ENCODE measurements around the gene PPP2R2B.

Gene PPP2R2B

DNA sequence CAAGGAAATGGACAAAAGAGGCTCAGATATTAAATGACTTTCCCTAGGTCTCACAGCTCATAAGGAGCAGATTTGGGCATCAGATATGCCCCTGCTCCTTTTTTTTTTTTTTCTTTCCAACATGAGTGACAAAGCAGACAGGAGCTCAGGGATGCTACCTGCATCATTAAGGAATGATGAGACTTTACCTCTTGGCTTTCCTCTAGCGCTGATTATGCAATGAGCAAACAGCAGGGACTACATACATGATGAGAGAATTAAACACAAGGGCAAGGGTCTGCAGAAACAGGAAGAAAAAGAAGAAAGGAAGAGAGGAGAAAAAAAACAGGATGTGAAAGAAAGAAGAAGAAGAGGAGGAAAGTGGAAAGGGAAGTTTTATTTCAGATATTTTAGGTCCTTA lies 179.9 kb downstream of the PPP2R2B start:
- DNase-seq (ENCODE audit: low spot score in 2 of 2), result no peak
- H3K4me1 ChIP-seq, result peaks cover 13% of the 10 kb centered on the region
- H3K36me3 ChIP-seq (replicated peaks), result no peaks in the 10 kb centered on the region
- H3K27me3 ChIP-seq (ENCODE audit: low read depth), result no peaks in the 10 kb centered on the region
- no peak overlapping the region for H3K4me3 ChIP-seq
- H3K9me3 ChIP-seq, result no peaks in the 10 kb centered on the region
- in situ Hi-C loops (cut with MboI; ENCODE audit: low sequenced_read_pairs), result no loop called here

DNA sequence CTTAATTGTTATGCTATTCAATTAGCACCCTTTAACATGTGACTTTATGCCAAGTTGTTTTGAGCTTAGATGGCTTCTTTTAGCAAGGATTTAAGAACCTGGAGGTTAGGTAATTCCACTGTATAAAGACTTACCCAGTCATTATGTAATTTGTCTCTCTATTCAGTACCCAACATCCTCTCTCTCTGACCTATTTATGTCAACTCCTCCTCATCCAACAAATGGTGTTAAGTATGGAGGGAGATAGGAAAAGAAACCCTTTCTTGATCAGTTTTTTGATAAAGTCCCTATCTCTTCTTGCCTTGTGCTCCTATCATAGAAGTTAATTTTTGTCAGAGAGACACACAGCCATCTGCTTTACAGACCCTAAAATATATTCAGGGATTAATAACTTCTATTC lies 181.3 kb downstream of the PPP2R2B start:
- Histone ChIP-seq H3K4me1 (peaks cover 13% of the 10 kb centered on the region), H3K27me3 (ENCODE audit: low read depth) (no peaks in the 10 kb centered on the region), H3K4me3 (no peak overlapping the region), H3K36me3 (replicated peaks) (no peaks in the 10 kb centered on the region), H3K9me3 (no peaks in the 10 kb centered on the region)
- no peak for DNase-seq (ENCODE audit: low spot score in 2 of 2)
- in situ Hi-C loops (cut with MboI; ENCODE audit: low sequenced_read_pairs), result no loop called here

DNA sequence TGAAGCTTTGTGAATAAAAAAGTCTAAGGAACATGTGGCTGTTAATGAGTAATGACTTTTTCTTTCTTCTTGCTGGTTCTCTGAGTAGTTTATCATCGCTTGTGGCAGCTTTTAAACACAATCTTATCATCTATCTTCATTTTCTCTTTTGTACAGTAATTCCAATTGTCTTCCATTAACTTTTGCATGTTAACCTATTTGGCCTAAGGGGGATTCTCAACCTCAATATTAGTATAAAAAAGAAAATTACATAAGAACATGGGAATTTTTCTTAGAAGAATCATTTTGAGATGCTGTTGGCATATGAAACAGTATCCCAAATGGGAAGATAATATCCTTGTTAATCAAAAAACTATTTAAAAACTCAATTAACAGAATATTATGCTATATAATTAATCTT lies 182.9 kb downstream of the PPP2R2B start:
- no peak for DNase-seq (ENCODE audit: low spot score in 2 of 2)
- no peaks in the 10 kb centered on the region for H3K27me3 ChIP-seq (ENCODE audit: low read depth)

GRCh38 chr5:146690880-146691355 lies 187.6 kb downstream of the PPP2R2B start:
- no peak for DNase-seq (ENCODE audit: low spot score in 2 of 2)
- in situ Hi-C loops (cut with MboI; ENCODE audit: low sequenced_read_pairs), result no loop called here
- H3K4me3 ChIP-seq, result no peak overlapping the region
- H3K27me3 ChIP-seq (ENCODE audit: low read depth), result no peaks in the 10 kb centered on the region
- no peaks in the 10 kb centered on the region for H3K4me1 ChIP-seq
- no peaks in the 10 kb centered on the region; the same call in 1 of the 2 replicates for H3K36me3 ChIP-seq (replicated peaks)
- no peaks in the 10 kb centered on the region for H3K9me3 ChIP-seq

More for the DNA sequence above, 182.9 kb downstream of the PPP2R2B start:
- Histone ChIP-seq H3K4me3 (no peak overlapping the region), H3K36me3 (replicated peaks) (no peaks in the 10 kb centered on the region), H3K9me3 (no peaks in the 10 kb centered on the region), H3K4me1 (peaks cover 4% of the 10 kb centered on the region)
- in situ Hi-C loops (cut with MboI; ENCODE audit: low sequenced_read_pairs), result no loop called here

DNA sequence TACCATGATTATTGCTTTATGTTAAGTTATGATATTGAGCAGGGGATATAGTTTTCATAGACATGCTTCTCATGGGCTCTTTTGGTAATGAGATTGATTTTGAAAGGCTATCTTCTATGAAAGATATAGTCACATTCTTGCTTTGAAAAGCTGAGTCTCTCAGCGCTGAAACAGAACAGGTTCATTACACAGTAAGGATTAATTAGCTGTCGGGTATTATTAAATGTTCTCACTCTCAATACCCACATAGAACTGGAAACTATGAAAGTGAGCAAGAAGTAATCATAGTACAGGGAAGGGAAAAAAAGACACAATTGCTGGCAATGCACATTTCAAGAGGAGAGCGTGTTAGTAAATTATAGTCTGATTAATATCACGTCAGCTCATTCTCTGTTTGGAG lies 190.9 kb downstream of the PPP2R2B start:
- Histone ChIP-seq H3K4me1 (no peaks in the 10 kb centered on the region), H3K4me3 (no peak overlapping the region), H3K27me3 (ENCODE audit: low read depth) (no peaks in the 10 kb centered on the region), H3K36me3 (replicated peaks) (no peaks in the 10 kb centered on the region; the same call in 1 of the 2 replicates), H3K9me3 (no peaks in the 10 kb centered on the region)
- DNase-seq (ENCODE audit: low spot score in 2 of 2), result no peak
- in situ Hi-C loops (cut with MboI; ENCODE audit: low sequenced_read_pairs), result no loop called here

- Histone ChIP-seq H3K27me3 (ENCODE audit: low read depth) (no peaks in the 10 kb centered on the region), H3K4me3 (no peak overlapping the region), H3K4me1 (peaks cover 5% of the 10 kb centered on the region), H3K36me3 (replicated peaks) (no peaks in the 10 kb centered on the region), H3K9me3 (no peaks in the 10 kb centered on the region)
- in situ Hi-C loops (cut with MboI; ENCODE audit: low sequenced_read_pairs), result no loop called here
- DNase-seq (ENCODE audit: low spot score in 2 of 2), result no peak
These were observed 194.7 kb downstream of the PPP2R2B start for GRCh38 chr5:146683861-146684260.

GRCh38 chr5:146682899-146683532 lies 195.5 kb downstream of the PPP2R2B start:
- Histone ChIP-seq H3K36me3 (replicated peaks) (no peaks in the 10 kb centered on the region), H3K9me3 (no peaks in the 10 kb centered on the region), H3K4me3 (no peak overlapping the region), H3K4me1 (peaks cover 5% of the 10 kb centered on the region), H3K27me3 (ENCODE audit: low read depth) (no peaks in the 10 kb centered on the region)
- no peak for DNase-seq (ENCODE audit: low spot score in 2 of 2)
- in situ Hi-C loops (cut with MboI; ENCODE audit: low sequenced_read_pairs), result no loop called here

DNA sequence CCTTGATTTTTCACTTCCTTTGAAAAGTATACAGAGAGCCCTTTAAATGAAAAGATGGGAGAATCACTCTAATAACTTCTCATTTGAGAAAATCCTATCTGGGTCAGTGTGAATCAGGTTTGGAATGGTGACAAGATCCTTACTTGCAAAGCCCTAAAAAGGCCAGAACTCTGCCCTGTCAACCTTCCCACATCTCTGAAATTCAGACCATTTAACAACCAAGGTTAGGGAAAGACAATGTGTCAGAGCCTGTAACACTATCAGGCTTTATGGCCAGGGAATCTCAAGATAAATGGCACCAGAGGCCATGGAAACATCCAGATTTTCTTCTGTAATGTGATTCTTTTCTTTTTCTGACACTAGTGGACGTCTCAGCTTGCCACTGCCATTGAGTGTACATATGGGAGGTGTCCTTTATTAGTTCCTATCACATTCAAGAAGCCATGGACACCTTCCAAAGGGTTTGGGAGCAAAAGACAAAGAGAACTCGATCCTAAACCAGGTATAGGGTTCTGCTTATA lies 196.9 kb downstream of the PPP2R2B start:
- H3K27me3 ChIP-seq (ENCODE audit: low read depth), result no peaks in the 10 kb centered on the region

GRCh38 chr5:146680846-146681584 lies 197.5 kb downstream of the PPP2R2B start:
- Histone ChIP-seq H3K4me1 (peaks cover 5% of the 10 kb centered on the region), H3K9me3 (no peaks in the 10 kb centered on the region)

More for the DNA sequence above, 196.9 kb downstream of the PPP2R2B start:
- no peak for DNase-seq (ENCODE audit: low spot score in 2 of 2)
- Histone ChIP-seq H3K4me3 (no peak overlapping the region), H3K9me3 (no peaks in the 10 kb centered on the region), H3K4me1 (peaks cover 5% of the 10 kb centered on the region), H3K36me3 (replicated peaks) (no peaks in the 10 kb centered on the region)
- in situ Hi-C loops (cut with MboI; ENCODE audit: low sequenced_read_pairs), result no loop called here

GRCh38 chr5:146675636-146676035 lies 202.9 kb downstream of the PPP2R2B start:
- in situ Hi-C loops (cut with MboI; ENCODE audit: low sequenced_read_pairs), result no loop called here
- no peak for DNase-seq (ENCODE audit: low spot score in 2 of 2)
- Histone ChIP-seq H3K4me1 (0 out of 2 replicates have a peak, but pooled peaks cover 4% of the 10 kb centered on the region), H3K36me3 (replicated peaks) (no peaks in the 10 kb centered on the region), H3K9me3 (no peaks in the 10 kb centered on the region), H3K27me3 (ENCODE audit: low read depth) (no peaks in the 10 kb centered on the region), H3K4me3 (no peak overlapping the region)

More at GRCh38 chr5:146680846-146681584, 197.5 kb downstream of the PPP2R2B start:
- H3K27me3 ChIP-seq (ENCODE audit: low read depth), result no peaks in the 10 kb centered on the region
- in situ Hi-C loops (cut with MboI; ENCODE audit: low sequenced_read_pairs), result no loop called here
- H3K4me3 ChIP-seq, result no peak overlapping the region
- DNase-seq (ENCODE audit: low spot score in 2 of 2), result no peak
- no peaks in the 10 kb centered on the region for H3K36me3 ChIP-seq (replicated peaks)

- no peaks in the 10 kb centered on the region for H3K9me3 ChIP-seq
- H3K36me3 ChIP-seq (replicated peaks), result no peaks in the 10 kb centered on the region
- H3K27me3 ChIP-seq (ENCODE audit: low read depth), result no peaks in the 10 kb centered on the region
- H3K4me3 ChIP-seq, result no peak overlapping the region
- no peak for DNase-seq (ENCODE audit: low spot score in 2 of 2)
- in situ Hi-C loops (cut with MboI; ENCODE audit: low sequenced_read_pairs), result no loop called here
- 0 out of 2 replicates have a peak, but pooled peaks cover 4% of the 10 kb centered on the region for H3K4me1 ChIP-seq
These were observed 205.7 kb downstream of the PPP2R2B start for GRCh38 chr5:146672866-146673265.

DNA sequence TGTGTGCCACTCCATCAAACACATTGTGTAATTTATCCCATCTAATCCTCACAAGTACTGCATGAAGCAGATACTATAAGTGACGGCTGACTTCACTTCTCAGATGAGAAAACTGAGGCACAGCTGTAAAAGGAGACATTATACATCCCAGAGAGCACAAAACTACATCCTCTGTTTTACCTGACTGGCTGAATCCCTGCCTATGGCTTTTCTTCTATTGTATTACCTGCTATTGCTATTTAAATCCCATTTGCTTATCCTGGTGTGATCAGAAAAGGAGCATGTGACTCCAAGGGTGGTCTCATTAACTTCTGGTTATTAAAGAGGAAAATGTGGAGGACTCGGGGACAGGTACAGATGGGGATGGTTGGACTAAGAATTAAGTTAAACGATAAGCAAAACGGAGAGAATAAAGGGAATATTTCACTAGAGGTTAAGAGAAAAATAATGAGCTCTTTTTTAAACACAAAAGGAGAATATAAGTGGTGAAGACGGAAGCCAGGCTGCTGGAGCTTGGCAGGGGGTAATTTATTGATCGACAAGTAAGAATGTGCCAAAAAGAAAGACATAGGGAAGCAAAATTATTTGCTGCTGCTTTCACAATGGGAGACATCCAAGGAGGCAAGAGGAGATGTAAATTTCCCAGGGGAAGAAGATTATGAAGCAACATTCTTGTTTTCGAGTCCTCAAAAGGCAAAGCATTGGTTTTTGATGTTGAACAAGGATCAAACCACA lies 206.8 kb downstream of the PPP2R2B start:
- Histone ChIP-seq H3K9me3 (no peaks in the 10 kb centered on the region), H3K4me3 (no peak overlapping the region), H3K36me3 (replicated peaks) (no peaks in the 10 kb centered on the region), H3K4me1 (0 out of 2 replicates have a peak, but pooled peaks cover 4% of the 10 kb centered on the region), H3K27me3 (ENCODE audit: low read depth) (no peaks in the 10 kb centered on the region)
- in situ Hi-C loops (cut with MboI; ENCODE audit: low sequenced_read_pairs), result no loop called here
- DNase-seq (ENCODE audit: low spot score in 2 of 2), result peak in 1 of 2 experiments; percentile 3

- H3K9me3 ChIP-seq, result no peaks in the 10 kb centered on the region
- H3K4me3 ChIP-seq, result no peak overlapping the region
- no peak for DNase-seq (ENCODE audit: low spot score in 2 of 2)
- in situ Hi-C loops (cut with MboI; ENCODE audit: low sequenced_read_pairs), result no loop called here
- no peaks in the 10 kb centered on the region for H3K27me3 ChIP-seq (ENCODE audit: low read depth)
- no peaks in the 10 kb centered on the region for H3K36me3 ChIP-seq (replicated peaks)
- 0 out of 2 replicates have a peak, but pooled peaks cover 4% of the 10 kb centered on the region for H3K4me1 ChIP-seq
These were observed 208.9 kb downstream of the PPP2R2B start for GRCh38 chr5:146669656-146670055.
